Femur (tissue), 1 donor: Measurements from ENCODE around the gene SLX9.
A peak's percentile ranks its signal among the peaks of the same experiment; 100 is the strongest.

Source experiments
- DNase-seq: peaks from one replicate; pipeline ENCODE4 v3.0.0-alpha.2; 2017

SLX9 gene

DNA sequence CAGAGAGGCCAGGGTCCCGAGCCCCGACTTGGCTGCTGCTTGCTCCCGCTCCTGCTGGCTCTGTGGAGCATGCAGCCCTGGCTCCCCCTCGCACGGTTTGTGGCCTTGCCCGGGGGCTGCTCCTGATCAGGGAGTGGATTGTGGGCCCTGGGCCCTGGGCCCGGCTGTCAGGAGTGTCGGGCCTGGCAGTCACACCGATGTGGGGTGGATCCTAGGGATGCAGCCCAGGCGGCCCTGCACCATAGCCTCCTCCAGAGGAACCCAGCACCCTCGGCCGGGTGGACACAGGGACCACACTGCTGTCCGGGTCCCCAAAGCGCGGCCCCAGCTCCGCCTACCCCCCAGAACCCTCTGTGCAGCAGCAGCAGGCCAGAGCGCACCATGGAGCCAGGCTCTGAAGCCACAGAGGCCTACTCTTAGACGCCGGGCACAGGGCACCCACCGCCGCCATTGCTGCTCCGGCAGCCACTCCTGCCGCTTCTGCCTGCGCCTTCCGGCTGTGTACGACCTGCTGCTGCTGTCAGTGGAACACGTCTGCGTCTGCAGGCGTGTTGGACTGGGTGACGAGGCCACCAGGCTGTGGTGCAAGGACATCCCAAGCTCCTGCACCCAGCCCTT lies 9.4 kb downstream of the SLX9 start:
- DNase-seq, result no peak

DNA sequence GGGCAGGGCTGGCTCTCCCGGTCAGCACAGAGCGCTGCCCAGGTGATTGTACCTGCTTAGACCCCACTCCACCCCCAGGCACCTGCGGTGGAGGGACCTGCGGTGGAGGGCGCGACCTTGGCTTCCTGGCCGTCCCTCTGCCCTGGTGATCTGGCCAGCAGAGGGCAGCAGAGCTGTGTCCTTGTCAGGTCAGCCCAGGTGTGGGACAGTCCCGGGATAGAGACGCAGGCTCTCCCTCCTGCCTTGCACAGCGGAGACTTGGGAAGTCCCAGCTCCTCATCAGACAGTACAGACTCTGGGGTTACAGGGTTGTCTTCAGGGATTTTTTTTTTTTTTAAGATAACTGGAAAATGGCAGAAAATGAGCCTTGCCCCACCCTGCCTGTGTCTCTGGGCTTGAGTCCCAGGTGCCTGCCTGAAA lies 10.0 kb downstream of the SLX9 start:
- DNase-seq, result peak; percentile 87

DNA sequence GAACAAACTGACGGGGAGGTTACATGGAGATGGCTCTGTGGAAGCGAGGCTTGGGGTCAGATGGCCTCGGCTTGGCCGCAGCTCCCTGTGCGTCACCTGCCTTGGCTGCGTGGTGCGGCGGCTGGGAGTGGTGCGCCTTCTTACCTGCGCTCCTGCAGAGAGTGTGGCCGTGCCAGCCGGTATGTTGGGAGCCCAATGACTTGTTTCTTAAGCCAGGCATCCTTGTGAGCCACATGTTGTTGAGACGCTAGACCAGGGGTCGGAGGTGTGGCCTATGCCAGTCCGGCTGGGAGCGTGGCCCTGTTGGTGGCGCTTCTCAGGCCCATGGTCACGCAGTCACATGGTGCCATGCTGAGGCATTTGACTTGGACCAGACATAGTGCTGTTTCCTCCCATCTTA lies 10.5 kb downstream of the SLX9 start:
- DNase-seq, result no peak

DNA sequence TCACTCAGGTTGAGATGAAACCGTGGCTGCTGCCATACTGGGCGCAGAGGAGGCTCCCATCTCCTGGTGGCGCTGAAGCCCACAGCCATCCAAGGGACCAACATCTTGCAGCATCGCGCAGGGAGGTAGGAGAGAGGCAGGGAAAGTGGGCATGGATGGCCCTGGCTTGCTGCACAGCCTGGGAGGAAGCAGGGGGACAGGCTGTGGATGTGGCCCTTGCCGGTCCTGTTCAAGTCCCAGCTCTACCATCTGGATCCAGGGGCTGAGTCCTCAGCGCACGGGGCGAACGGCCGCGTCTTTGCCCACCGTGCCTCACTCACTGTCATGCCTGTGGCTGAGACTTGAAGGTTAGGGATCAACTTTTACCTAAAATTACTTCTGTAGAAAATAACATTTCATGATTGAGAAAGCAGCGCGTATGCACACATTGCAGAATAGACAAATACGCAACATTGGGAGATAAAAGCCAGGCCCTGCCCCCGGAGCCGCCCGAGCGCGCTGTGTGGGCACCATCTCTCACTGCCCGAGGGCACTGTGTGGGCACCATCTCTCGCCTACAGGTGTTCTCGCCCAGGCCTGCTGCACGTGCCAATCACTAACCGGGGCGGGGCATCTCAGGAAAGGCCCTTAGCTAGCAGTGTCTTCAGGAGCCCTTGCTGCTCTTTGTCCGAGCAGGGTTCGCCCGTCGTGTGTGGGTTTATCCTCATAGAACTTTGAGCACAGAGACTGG lies 11.5 kb downstream of the SLX9 start:
- DNase-seq, result no peak

DNA sequence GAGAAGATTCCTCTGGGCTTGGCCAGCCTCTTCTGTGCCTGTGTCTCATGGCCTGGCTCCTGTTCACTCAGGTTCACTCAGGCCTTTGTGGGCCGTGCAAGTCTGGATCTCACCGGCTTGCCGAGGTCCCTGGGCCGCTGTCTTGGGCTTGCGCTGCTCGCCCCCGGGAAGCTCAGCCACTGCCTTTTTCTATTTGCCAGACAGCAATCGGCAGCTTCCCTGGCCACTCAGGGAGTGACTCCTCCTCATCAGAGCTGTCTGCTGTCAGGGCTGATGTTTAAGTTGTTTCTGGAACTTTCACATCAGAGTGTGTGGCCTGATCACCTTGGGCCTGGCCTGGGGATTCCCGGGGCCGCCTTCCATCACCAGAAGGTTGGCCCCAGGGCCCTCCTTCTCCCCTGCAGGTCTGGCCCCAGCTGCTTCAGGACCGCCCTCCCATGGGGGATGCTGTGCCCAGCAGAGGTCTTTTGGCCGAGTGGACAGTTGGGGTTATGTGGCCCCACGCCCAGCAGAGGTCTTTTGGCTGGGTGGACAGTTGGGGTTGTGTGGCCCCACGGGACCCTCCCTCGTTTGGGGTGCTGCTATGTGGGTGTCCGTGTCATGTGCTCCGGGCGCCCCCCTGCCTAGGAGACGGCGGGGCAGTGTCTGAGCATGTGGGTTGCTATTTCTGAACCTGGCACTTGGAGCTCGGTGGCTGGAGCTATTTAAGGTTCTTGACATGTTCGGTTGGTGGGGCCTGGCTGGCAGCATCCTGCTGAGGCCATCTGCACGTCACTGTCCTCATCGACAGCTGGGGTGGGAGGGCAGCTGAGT lies 12.5 kb downstream of the SLX9 start:
- DNase-seq, result peak; percentile 78

DNA sequence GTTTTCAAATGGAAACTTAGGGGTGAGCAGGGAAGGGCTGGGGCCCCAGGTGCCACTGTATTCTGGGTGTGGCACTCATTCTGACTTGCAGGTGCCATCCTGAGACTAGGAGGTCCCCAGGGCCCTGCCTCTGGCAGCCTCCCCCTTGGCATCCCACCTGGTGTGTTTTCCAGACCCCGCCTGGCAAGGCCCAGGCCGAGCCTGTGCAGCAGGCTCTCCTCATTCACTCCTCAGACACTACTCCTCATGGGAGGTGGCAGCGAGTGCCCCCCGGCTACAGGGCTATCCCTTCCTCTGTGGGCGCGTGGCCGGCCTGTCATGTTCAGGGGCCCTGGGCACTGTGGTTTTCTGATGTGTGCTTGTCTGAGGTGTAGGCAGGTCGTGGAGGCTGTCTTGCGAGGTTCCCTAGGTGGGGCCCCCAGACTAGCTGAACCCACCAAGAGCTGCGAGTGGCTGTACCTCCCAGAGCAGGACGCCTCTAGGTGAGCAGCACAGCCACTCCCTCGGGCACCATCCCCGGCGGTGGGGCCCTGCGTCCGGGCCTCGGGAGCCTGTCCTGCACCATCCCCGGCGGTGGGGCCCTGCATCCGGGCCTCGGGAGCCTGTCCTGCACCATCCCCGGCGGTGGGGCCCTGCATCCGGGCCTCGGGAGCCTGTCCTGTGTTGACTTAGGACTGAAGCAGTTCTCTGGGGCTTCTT lies 13.2 kb downstream of the SLX9 start:
- no peak for DNase-seq

DNA sequence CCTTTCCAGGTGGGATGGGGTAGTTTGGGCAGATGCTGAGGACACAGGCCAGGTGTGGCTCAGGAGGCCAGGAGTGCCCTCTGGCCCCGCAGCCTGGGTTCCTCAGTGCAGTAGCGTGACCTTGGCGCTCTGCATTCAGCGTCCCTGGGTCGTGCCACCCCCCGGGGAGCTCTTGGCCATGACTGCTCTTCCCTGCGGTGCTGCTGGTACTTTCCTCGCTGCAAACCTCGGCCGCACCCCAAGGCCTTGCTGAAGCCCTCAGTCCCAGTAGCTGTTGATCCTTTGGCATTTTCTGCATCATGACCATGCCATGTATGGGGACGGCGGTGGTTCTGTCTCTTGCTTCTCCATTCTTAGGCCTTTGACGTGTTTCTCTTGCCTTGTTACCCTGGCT lies 13.8 kb downstream of the SLX9 start:
- DNase-seq, result no peak

DNA sequence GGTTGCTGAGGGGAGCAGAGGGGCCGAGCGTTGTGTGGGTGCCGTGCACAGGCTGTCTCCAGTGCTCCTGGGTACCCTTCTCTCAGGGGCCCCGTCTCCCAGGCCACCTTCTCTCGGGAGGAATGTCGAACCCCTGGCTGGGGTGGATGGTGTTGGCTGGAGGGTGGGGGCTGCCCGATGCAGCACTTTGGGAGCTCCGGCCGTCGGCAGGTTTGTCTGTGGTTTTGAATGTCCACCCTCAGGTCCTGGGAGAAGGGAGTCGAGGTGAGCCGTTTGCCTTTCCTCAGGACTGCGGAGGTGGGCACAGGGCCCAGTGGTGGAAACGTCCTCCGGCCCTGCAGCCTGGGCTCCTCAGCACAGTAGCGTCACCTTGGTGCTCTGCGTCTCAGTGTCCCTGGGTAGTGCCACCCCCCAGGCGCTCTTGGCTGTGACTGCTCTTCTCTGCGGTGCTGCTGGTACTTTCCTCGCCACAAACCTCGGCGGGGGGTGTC lies 14.5 kb downstream of the SLX9 start:
- DNase-seq, result no peak

DNA sequence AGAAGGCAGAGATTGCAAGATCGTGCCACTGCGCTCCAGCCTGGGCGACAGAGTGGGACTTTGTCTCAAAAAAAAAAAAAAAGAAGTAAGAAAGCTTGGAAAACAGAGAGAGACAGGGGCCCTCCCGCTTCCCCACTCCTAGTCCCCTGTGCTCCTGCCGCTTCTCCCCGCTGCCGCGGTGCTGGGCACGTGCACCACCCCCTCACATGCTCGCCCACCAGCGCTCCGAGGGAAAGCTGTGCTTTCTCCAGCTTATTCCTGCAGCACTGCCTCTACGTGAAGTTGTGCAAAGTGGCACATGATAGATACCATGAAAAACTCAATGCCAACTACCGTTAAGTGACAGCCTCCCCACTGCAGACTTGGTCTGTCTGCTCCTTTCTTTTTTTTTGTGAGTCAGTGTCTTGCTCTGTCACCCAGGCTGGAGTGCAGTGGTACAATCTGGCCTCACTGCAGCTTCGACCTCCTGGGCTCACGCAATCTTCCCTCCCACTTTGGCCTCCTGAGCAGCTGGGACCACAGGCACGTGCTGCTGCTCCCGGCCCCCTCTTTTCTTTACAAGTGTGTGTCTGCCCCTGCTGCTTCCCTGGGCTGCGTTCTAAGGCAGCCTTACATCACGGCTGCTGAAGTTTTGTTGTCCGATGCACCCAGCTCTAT lies 15.4 kb downstream of the SLX9 start:
- no peak for DNase-seq

DNA sequence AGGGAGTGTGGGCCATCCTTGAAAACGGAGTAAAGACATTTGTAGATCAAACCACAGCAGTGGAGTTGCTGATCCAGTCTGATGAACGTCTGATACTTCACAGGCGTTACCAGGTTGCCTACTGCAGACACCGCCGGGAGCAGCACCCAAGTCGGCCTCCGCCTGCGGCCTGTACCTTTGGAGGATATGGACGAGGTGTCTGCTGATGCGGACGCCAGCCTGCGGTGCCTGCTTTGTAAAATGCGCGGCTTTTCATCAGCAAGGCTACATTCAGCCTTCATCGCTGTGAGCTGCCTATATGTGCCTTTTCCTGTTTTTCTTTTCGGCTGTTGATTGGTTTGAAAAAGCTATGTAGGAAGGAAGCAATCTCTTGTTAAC lies 16.0 kb downstream of the SLX9 start:
- DNase-seq, result no peak

DNA sequence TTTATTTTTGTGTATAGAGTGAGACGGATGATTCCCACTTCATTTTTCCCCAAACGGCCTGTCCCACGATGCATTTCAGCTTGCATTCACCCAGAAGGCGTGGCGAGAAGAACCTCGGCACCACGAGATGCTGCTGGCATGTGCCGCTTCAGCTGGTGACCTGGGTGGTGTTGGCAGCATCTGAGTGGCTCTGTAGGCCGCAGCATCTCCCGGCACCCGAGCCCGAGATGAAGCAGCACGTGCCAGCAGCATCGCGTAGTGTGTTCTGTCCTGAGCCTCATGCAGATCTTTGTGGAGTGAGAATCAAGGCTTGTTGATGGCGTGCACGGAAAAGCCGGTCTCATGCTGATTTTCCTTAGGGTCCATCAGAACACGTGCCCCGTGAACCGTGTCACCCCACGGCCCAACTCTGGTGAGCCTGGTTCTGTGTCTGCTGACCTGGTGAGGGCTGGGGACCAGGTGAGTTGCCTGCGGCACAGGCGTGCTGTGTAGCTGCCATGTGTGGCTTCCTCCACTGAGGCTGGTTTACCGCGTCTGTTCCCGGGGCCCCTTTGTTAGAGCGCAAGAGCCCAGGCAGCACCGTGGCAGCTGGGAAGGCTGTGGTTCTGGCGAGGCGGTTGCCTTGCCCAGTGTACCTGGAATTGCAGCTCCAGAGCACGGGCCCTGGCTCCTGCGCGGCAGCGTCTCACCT lies 16.7 kb downstream of the SLX9 start:
- DNase-seq, result no peak

DNA sequence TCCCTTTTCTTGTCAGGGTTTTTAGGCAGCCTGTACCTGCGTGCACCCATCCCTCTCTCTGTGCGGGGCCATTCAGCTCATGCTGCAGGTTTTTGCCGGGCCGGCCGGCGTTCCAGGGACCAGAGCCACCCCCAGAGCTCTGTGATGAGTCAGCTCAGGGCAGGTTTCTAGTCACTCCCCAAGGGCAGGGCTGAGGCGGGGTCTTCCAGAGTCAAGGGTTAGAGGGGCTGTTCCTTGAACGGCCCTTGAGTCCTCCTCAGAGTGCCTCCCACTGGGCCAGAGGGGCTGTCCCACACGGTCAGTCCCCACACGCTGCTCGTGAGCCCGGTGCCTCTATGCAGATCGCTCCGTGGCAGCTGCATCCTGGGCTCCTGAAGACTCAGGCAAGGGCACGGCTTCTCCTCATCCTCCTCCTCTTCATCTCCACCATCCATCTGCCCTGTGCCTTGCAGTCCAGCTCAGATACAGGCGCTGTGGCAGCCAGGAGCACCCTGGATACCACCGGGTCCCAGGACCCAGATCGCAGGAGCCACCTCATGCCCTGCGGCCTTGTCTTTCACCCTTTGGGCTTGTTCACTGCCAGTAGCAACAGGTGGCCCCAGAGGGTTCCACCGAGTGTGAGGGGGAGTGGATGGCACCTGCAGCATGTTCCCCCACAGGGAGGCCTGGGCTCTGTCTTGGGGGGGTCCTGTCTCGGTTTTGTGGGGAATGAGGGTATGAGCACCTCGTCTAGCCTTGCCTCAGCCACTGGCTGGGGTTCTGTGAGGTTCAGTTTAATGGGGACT lies 17.4 kb downstream of the SLX9 start:
- no peak for DNase-seq

DNA sequence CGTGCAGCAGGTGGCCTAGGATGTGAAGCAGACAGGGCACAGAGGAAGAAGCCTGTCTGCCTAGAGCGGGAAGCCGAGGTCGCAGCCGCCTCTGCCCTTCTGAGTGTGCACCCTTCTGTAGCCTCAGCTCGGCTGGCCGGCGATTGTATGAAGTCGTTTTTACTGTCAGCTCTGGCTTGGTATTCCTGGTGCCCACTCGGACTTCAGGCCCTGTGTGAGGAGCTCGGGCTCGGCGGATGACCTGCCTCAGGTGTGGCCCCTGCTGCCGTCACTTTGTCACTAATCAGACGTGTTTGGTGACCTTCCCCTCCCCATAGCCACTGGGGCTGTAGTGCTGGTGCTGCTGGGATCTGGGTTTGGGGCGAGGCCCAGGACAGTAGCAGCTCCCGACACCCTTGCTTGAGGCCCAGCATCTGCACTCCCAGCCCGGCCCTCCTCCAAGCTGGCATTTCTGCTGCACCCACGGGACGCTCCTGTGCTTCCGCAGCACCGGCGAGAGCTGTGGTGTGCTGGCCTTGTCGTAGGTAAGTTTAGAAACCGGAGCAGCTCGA lies 18.1 kb downstream of the SLX9 start:
- no peak for DNase-seq

DNA sequence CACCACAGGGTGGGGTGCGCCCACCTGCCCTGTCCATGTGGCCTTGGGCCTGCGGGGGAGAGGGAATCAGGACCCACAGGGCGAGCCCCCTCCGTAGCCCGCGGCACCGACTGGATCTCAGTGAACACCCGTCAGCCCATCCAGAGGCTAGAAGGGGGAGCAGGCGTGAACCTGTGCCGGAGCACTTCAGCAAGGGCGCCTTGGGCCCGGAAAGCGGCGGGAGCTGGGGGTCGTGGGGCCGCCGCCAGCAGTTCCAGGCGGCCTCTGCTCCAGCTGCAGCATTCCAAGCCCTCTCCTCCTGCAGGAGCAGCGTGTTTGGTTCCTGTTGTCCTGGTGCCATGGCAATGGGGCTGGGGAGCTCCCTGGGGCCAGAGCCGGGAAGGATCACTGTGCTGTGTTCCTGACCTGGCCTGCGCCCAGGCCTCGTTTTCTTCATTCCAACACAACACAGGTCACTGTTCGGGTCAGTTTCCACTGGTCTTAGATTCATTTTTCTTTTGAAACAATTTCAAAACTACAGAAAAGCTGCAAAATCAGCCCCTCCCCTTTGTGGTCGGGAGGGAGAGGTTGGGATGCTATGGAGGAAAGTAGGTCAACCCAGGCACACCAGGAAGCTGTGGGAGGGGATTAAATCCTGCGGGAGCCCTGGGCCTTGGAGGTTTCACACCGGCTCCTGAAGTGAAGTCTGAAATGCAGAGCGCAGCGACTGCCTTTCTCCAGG lies 18.8 kb downstream of the SLX9 start:
- peak; percentile 95 for DNase-seq

DNA sequence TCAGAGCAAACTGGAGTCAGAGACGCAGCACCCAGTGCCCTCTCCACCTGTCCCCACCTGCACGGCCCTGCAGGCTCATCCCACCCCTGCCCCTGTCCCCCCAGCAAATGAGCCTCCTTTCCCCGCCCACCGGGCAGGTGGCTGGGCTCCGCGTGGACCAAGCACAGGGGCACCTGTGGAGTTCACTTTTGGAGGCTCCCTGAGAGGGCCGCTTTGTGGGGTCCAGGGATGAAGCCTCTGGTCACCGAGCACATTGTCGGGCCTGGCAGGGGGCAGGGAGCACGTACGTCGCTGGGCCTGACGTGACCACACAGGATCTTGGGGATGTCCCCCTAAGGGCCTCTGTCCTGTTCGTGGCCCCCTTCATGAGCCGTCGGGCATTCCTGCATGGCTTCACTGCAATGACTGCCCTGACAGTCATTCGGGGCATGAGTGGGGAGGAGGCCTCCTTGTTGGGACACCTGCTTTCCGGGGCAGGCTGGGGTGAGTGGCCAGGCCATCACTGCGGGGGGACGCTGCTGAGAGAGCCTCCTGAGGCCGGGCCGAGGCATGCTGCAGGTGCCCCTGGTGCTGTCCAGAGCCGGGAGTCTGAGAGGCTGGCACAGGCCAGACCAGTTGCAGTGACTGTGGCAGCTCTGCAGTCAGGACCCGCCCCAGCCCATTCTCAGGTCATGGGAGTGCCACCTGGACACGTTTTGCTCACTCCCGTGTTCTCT lies 19.7 kb downstream of the SLX9 start:
- no peak for DNase-seq

DNA sequence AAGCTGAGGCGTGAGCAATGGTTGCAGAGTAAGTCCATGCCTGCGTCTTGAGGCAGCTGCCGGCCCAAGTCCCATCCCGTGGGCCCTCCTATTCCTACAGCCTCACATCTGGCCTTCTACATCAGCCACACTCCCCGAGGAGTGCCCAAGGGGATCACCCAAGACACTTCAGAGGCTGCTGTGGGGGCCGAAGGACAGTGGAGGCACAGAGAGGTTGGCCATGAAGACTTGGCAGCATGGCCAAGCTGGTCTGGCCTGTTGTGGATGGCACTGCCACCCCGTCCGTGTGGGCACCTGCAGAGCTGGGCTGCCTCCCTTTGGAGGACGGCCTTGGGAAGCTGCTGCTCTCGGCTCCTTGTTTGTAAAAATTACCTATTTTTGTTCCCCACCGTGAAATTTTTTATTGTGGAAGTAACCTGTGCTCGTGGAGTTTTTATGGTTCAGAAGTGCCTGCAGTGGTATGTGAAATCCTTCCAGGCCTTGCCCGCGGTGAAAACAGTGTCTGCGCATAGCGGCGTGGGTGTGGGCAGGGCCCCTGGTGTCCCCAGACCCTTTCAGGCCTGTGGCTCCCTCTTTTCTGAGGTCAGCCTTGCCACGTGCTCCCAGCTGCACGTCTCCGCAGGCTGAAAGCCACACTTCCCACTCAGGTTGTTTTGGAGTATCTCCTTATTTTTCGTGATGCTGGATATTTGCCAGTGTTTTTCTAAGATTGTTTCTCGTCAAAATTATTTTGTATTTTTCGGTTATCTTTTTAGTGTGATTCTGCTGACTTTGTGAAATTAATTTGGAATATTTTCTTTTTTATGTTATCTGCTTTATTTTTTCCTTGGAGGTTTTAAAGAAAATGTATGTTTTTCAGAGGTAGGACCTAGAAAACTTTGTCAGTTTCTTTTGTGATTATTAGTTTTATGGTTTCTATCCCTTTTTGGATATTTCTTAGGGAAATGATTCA lies 20.6 kb downstream of the SLX9 start:
- no peak for DNase-seq

DNA sequence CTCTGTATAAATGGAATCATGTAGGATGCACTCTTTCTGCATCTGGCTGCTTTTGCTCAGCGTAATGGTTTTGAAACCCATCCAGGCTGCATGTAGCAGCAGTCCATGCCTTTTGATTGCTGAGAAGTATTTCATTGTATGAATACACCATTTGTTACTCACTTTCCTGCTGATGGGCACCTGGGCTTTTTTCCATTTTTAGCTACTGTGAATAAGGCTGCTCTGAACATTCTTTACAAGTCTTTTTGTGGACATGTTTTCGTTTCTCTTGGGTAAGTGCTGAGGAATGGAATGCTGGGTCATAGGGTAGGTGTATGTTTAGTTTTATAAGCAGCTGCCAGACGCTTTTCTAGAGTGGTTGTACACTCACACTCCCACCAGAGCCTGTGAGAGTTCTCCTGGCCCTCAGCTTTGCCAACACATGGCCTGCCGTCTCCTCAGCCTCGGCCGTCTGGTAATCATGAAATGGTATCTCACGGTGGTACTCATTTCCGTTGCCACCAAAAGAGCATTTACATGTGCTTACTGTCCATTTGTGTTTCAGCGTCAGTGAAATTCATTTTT lies 22.7 kb downstream of the SLX9 start:
- no peak for DNase-seq

DNA sequence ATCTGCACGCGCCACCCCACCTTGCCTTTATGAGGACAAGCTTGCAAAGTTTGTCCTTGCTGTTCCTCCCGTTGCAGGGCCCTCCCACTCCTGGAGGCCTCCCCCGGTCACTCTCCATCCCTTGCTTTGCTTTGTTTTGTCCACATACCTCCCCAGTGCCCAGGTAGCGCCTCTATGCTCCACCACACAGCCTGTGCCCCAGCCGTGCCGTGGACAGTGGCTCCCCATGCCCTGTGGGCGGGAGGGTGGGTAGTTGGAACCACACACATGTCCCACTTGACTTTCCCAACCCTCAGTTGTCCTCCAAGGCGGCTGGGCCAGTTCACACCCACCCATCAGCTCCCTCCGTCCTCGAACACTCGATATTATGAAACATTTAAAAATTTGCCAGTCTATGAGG lies 24.6 kb downstream of the SLX9 start:
- DNase-seq, result no peak
